Measurements from ENCODE around the gene ATL1.

The ATL1 gene

GRCh38 chr14:50512463-50512862 lies 47.5 kb upstream of the ATL1 start (continued):
- TF ChIP-seq PRDM6 (tag by site-specific recombination; IDR thresholded peaks at IDR 0.05) = no peak

GRCh38 chr14:50516091-50516490 lies 43.9 kb upstream of the ATL1 start:
- Histone ChIP-seq H3K36me3 (ENCODE audit: control insufficient read depth in 2 of 2, insufficient read depth in 1 of 2, low read length in 2 of 2) (peaks cover 0 to 5% of the 10 kb centered on the region in 2 experiments; a peak in 1 of 3 replicates), H3K9me3 (ENCODE audit: control insufficient read depth, insufficient read depth, low read depth, low read length) (no peaks in the 10 kb centered on the region), H3K4me3 (ENCODE audit: low read depth, low read length) (no peak overlapping the region), H3K4me1 (ENCODE audit: control insufficient read depth, insufficient read depth, low read length) (no peaks in the 10 kb centered on the region), H3K27ac (ENCODE audit: extremely low read depth, low read depth, low read length) (no peak overlapping the region)
- POLR2A ChIA-PET = no interaction called here
- TF ChIP-seq ZSCAN5A (tag by site-specific recombination; IDR thresholded peaks at IDR 0.05) (no peak), ZNF26 (tag by site-specific recombination; IDR thresholded peaks at IDR 0.05) (no peak), ZNF114 (tag by site-specific recombination; IDR thresholded peaks at IDR 0.05) (no peak), ZNF660 (tag by site-specific recombination; IDR thresholded peaks at IDR 0.05) (no peak), ZNF266 (tag by site-specific recombination; IDR thresholded peaks at IDR 0.05; ENCODE audit: low read depth) (no peak), ZNF10 (tag by site-specific recombination; IDR thresholded peaks at IDR 0.05) (no peak), FEZF1 (tag by site-specific recombination; IDR thresholded peaks at IDR 0.05) (no peak), ZNF596 (tag by site-specific recombination; IDR thresholded peaks at IDR 0.05) (no peak), PRDM6 (tag by site-specific recombination; IDR thresholded peaks at IDR 0.05) (no peak), ZNF155 (tag by site-specific recombination; IDR thresholded peaks at IDR 0.05) (no peak), INSM2 (tag by site-specific recombination; IDR thresholded peaks at IDR 0.05) (no peak), ZNF23 (tag by site-specific recombination; IDR thresholded peaks at IDR 0.05; ENCODE audit: borderline replicate concordance) (no peak), ZBTB20 (tag by site-specific recombination; IDR thresholded peaks at IDR 0.05) (no peak)
- CTCF ChIA-PET = interaction anchor here (0.5 kb wide), 1 partner anchor 41 kb away, joined by 6 read pairs; no protein-coding TSS in a partner anchor

- POLR2A ChIA-PET = no interaction called here
- H3K4me1 ChIP-seq (ENCODE audit: control insufficient read depth, insufficient read depth, low read length) = peaks cover 9% of the 10 kb centered on the region
- H3K4me3 ChIP-seq (ENCODE audit: low read depth, low read length) = no peak overlapping the region
- CTCF ChIA-PET = interaction anchor here (0.6 kb wide), 1 partner anchor 11 kb away, joined by 3 read pairs; the partner anchor contains the start of gene MAP4K5
- H3K36me3 ChIP-seq (ENCODE audit: control insufficient read depth in 2 of 2, insufficient read depth in 1 of 2, low read length in 2 of 2) = peaks cover 0 to 13% of the 10 kb centered on the region in 2 experiments; a peak in 2 of 3 replicates
- peak overlapping the region; percentile 34; the same call in 1 of the 2 replicates for H3K27ac ChIP-seq (ENCODE audit: extremely low read depth, low read depth, low read length)
- no peaks in the 10 kb centered on the region for H3K9me3 ChIP-seq (ENCODE audit: control insufficient read depth, insufficient read depth, low read depth, low read length)
- peak; percentile 48; the same call in 1 of the 2 replicates for TF ChIP-seq ZNF600 (tag by site-specific recombination; IDR thresholded peaks at IDR 0.05)
- peak; percentile 23; the same call in 1 of the 2 replicates for TF ChIP-seq SP7 (tag by site-specific recombination; IDR thresholded peaks at IDR 0.05)
- no peak for TF ChIP-seq ZNF280C (tag by site-specific recombination; IDR thresholded peaks at IDR 0.05)
- TF ChIP-seq ZNF629 (tag by site-specific recombination; IDR thresholded peaks at IDR 0.05) = peak; percentile 37; the same call in 1 of the 2 replicates
- TF ChIP-seq ZNF560 (tag by site-specific recombination; IDR thresholded peaks at IDR 0.05; ENCODE audit: borderline replicate concordance) = no peak
- no peak for TF ChIP-seq WT1 (tag by site-specific recombination; IDR thresholded peaks at IDR 0.05)
- TF ChIP-seq ZSCAN4 (tag by site-specific recombination; IDR thresholded peaks at IDR 0.05) = no peak
Observed at GRCh38 chr14:50520947-50521815, 38.8 kb upstream of the ATL1 start.

All from HEK293 (cell line).